Osteoblast (primary cell): ENCODE measurements around the gene HYDIN. TPM values are rescaled to one million over a fixed set of nuclear protein-coding genes. Genes with fewer than 3 reads are reported as not detected.

ENCODE experiments used
- DNase-seq: peaks from one replicate; pipeline ENCODE4 v3.0.0; 2011; ENCODE audit warnings: low spot score, mixed read lengths; ENCODE audit not compliant: insufficient read length; ENCODE audit errors: missing footprints
- H2AFZ ChIP-seq: 2 replicates; pipeline ENCODE4 v1.6.0; 2011; ENCODE audit warnings: mild to moderate bottlenecking, low read length
- H3K27ac ChIP-seq: 2 replicates; pipeline ENCODE4 v1.5.1; 2011; ENCODE audit warnings: mild to moderate bottlenecking, low read depth, low read length, moderate library complexity
- H3K27me3 ChIP-seq: 2 replicates; pipeline ENCODE4 v1.6.0; 2012; ENCODE audit warnings: mild to moderate bottlenecking, control low read depth, inconsistent platforms, low read length, moderate library complexity; ENCODE audit not compliant: insufficient read depth
- H3K36me3 ChIP-seq: 2 replicates; pipeline ENCODE4 v1.5.1; 2011; ENCODE audit warnings: mild to moderate bottlenecking, low read length, control low read depth, moderate library complexity; ENCODE audit not compliant: insufficient read depth
- H3K4me1 ChIP-seq: 2 replicates; pipeline ENCODE4 v1.5.1; 2011; ENCODE audit warnings: mild to moderate bottlenecking, low read length, control low read depth, moderate library complexity; ENCODE audit not compliant: insufficient read depth
- H3K4me2 ChIP-seq: 2 replicates; pipeline ENCODE4 v1.6.0; 2011; ENCODE audit warnings: mild to moderate bottlenecking, low read length; ENCODE audit not compliant: insufficient read depth
- H3K4me3 ChIP-seq: fragments of 200-600 bp; sonication (generic); 3 replicates; pipeline ENCODE4 v1.5.1; 2012; ENCODE audit warnings: mild to moderate bottlenecking, low read length, inconsistent platforms; ENCODE audit not compliant: insufficient read depth
- H3K79me2 ChIP-seq: 2 replicates; pipeline ENCODE4 v1.6.0; 2012; ENCODE audit warnings: mild to moderate bottlenecking, low read length, control low read depth, inconsistent platforms; ENCODE audit not compliant: insufficient read depth
- H3K9me3 ChIP-seq: 2 replicates; pipeline ENCODE4 v1.5.1; 2011; ENCODE audit warnings: low read depth, low read length, control low read depth
- H4K20me1 ChIP-seq: 2 replicates; pipeline ENCODE4 v1.6.0; 2012; ENCODE audit warnings: mild to moderate bottlenecking, low read length, control low read depth; ENCODE audit not compliant: insufficient read depth
- total RNA-seq: library from RNA; depleted of rRNA; stranded (reverse); fragments of >200 nt; gene quantifications from 2 replicates; pipeline ENCODE4 v1.2.3, GENCODE V29; 2012
- TF ChIP-seq, protein P1 (sequence below): IDR thresholded peaks from 2 replicates; pipeline ENCODE4 v1.5.1; 2011; ENCODE audit warnings: mild to moderate bottlenecking, low read depth, low read length, moderate library complexity; ENCODE audit errors: extremely low read depth

Gene HYDIN
- total RNA-seq, 1 donor: 2.9 TPM

DNA sequence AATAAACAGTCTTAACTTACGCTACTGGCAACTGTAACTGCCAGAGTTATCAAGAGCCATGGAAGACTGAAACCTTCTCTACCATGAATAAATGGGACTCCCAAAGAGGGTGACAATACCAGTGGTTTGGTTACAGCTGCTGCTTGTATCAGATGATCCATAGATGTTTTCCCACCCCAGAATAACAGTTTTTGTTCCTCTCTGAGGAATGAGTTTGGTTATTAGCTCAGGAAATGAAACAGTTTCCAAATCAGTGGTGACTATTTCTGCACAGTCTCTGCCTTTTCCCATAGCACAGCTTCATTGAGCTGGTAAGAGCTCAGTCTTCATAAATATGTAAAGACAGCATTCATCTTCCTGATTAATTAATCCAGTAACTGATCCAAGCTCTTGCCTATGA, 14.0 kb upstream of the HYDIN start:
- Histone ChIP-seq H2AFZ (no peak overlapping the region), H3K4me2 (no peak overlapping the region), H3K27me3 (no peaks in the 10 kb centered on the region), H3K4me3 (no peak overlapping the region), H3K27ac (no peak overlapping the region), H3K79me2 (no peaks in the 10 kb centered on the region), H3K4me1 (no peaks in the 10 kb centered on the region), H3K36me3 (no peaks in the 10 kb centered on the region), H4K20me1 (no peaks in the 10 kb centered on the region), H3K9me3 (no peaks in the 10 kb centered on the region)
- no peak for DNase-seq
- TF ChIP-seq, protein P1, sequence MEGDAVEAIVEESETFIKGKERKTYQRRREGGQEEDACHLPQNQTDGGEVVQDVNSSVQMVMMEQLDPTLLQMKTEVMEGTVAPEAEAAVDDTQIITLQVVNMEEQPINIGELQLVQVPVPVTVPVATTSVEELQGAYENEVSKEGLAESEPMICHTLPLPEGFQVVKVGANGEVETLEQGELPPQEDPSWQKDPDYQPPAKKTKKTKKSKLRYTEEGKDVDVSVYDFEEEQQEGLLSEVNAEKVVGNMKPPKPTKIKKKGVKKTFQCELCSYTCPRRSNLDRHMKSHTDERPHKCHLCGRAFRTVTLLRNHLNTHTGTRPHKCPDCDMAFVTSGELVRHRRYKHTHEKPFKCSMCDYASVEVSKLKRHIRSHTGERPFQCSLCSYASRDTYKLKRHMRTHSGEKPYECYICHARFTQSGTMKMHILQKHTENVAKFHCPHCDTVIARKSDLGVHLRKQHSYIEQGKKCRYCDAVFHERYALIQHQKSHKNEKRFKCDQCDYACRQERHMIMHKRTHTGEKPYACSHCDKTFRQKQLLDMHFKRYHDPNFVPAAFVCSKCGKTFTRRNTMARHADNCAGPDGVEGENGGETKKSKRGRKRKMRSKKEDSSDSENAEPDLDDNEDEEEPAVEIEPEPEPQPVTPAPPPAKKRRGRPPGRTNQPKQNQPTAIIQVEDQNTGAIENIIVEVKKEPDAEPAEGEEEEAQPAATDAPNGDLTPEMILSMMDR: no peak

DNA sequence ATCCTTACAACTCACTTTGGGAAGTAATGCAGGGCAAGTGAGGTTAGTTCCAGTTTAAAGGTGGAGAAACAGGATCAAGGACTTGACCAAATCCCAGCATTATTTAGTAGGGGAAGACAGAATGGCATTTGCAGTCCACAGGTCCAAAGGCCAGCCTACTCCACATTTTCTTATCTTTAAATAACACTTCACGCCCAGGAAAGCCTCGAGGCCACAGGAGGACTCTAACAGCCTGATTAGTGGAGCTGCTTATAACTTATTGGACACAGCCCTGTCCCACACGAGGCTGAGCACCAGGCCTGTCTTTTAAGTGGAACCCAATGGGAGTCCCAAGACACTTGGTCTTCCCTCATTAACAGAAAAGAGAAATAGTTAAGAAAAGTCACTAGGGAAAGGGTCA, 12.1 kb upstream of the HYDIN start:
- no peak for DNase-seq
- Histone ChIP-seq H3K4me1 (no peaks in the 10 kb centered on the region), H3K79me2 (no peaks in the 10 kb centered on the region), H3K27me3 (no peaks in the 10 kb centered on the region), H3K9me3 (no peaks in the 10 kb centered on the region), H3K27ac (no peak overlapping the region), H3K4me2 (no peak overlapping the region), H3K4me3 (no peak overlapping the region), H3K36me3 (no peaks in the 10 kb centered on the region), H2AFZ (no peak overlapping the region), H4K20me1 (no peaks in the 10 kb centered on the region)
- TF ChIP-seq, protein P1: no peak

DNA sequence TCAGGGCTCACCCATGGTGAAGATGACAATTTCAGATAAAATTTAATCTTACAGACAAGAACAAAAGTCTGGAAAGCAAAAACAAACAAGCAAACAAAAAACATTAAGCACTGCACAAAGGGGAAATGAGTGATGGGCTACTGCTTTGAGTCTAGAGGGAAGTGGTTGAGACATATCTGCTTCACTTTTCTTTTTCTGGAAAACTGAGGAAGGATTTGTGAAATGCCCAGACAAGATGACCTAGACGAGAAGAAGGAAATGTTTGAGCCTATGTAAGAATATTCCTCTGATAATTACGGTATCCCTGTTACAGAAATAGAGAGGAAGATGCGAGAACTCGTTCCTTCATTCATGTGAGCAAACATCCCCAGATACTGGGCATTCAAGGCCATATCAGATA, 11.5 kb upstream of the HYDIN start:
- no peaks in the 10 kb centered on the region for H3K79me2 ChIP-seq
- no peaks in the 10 kb centered on the region for H3K9me3 ChIP-seq
- no peaks in the 10 kb centered on the region for H3K27me3 ChIP-seq
- no peaks in the 10 kb centered on the region for H3K4me1 ChIP-seq
- no peak overlapping the region for H2AFZ ChIP-seq
- H4K20me1 ChIP-seq: no peaks in the 10 kb centered on the region
- H3K27ac ChIP-seq: no peak overlapping the region
- H3K36me3 ChIP-seq: no peaks in the 10 kb centered on the region
- TF ChIP-seq, protein P1: no peak
- H3K4me2 ChIP-seq: no peak overlapping the region
- no peak for DNase-seq
- no peak overlapping the region for H3K4me3 ChIP-seq

DNA sequence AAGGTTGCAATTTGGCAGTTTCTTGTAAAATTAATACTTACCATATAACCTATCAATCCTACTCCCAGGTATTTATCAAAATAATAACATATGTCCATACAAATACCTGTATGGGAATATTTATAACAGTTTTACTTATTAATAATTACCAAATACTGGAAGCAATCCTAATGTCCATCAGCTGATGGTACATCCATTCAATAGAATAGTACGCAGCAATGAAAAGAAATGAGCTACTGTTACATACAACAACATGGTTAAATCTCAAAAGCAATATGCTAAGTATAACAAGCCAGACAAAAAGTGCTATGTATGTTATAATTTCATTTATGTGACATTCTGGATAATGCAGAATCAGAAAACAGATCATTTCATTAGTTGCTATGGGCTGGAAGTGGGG, 1.2 kb downstream of the HYDIN start:
- H3K27me3 ChIP-seq: no peaks in the 10 kb centered on the region
- no peak for DNase-seq
- H3K4me2 ChIP-seq: no peak overlapping the region
- no peak overlapping the region for H3K4me3 ChIP-seq
- H3K9me3 ChIP-seq: no peaks in the 10 kb centered on the region
- no peaks in the 10 kb centered on the region for H4K20me1 ChIP-seq
- no peak overlapping the region for H2AFZ ChIP-seq
- H3K4me1 ChIP-seq: no peaks in the 10 kb centered on the region
- H3K36me3 ChIP-seq: no peaks in the 10 kb centered on the region
- no peaks in the 10 kb centered on the region for H3K79me2 ChIP-seq
- no peak overlapping the region for H3K27ac ChIP-seq
- TF ChIP-seq, protein P1: no peak
